GM18511 (cell line): ENCODE data around the gene WDR1.

Experiments used
- ATAC-seq: cut with Tn5 transposase; IDR thresholded peaks from one replicate; pipeline ENCODE4 v1.9.1; 2021; ENCODE audit warnings: mild to moderate bottlenecking, moderate library complexity; ENCODE audit not compliant: unreplicated experiment

WDR1 gene

GRCh38 chr4:10101671-10102473, 14.7 kb downstream of the WDR1 start:
- ATAC-seq, result no peak

DNA sequence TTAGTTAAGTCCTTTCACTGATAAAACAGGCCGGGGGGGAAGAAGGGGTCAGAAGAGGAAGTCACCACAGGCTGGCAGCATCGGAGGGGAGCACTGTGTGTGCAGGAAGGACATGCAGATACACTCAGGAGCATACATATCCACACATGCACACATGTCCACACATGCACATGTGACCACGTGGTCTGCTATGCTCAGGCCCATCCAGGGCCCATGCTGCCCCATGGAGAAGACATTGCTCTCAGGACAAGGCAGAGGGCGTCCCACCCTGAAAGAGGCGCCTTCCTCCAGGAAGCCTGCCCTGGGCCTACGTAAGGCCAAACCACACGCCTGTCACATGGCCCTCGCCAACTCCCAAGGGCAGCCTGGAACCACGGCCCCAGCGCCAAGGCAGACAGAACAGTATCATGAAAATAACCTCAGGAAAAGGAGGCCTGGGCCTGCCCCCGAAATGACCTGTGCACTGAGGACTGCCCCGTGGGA, 15.8 kb downstream of the WDR1 start:
- ATAC-seq, result no peak

DNA sequence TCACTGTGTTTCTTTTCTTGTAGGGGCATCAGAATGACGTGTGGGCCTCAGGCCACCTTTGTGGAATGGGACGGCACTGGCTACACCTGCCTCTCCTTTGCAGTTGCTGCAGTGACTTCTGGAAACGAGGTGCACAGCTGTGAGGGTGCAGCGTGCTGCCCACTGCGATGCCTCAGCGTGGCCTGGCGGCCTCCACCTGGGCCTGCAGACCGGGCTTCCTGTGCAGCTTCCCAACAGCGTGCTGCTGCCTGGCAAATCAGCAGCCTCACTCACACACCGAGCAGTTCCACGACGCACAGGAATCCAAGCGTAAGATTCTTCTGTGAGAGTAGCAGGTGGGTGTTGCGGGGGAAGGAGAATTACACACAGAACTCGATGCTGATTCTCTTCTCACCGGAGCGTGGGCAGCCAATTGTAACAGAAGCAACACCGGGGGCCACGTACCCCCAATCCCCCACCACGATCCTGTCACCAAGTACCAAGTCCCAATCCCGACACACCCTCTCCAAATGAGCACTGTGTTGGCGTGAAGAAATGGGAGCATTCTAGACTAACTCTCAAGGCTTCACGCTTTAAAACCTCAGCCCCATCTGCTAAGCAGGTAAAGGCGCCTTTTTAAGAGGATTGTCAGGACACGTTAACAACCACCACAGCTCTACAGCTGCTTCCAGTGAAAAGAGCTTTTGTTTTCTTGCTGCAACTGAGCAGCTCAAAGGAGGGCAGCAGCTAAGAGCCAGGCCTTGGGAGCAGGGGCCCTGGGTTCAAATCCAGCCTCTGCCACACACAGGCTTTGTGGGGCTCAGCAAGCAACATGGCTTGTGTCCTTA, 16.9 kb downstream of the WDR1 start:
- ATAC-seq, result no peak

GRCh38 chr4:10098780-10099160, 17.8 kb downstream of the WDR1 start:
- no peak for ATAC-seq

DNA sequence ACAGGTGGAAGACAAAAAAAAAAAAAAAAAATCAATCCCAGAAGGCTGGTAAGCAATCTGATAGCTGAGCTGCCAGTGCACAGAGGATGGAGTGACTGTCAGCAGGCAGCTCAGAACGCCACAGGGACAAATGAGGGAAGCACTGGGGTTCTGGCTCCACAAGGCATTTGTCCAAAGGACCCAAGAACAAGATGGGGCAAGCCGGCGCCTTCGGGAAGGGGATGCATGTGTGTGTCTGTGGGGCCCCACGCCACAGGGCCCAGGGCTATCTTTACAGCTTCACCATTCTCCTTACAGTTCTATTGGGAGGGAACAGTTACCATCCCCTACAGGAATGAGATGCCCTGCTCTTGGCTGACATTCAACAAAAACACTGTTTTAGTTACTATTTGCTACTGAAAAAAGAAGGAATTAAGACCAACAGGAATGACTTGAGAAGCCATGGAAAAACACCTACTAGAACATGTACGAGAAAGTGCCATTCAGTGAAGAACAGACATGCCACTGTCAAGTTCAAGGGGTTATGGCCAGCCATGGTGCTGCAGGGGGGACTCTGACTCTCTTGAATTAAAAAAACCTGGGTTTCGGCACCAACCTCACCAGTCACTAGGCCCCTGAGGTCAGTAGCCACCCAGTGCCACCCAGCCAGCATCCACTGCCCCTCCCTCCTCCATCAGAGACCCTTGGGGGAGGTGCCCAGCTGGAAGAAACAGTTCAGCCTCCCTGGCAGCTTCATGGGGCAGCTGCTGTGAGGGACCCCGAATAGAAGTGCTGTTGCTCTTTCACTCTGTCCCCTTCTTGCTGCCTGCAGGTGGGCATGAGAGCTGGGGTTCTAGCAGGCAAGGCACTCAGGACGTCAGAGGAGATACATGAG, 18.5 kb downstream of the WDR1 start:
- ATAC-seq, result no peak

GRCh38 chr4:10096978-10097335, 19.6 kb downstream of the WDR1 start:
- ATAC-seq, result no peak

DNA sequence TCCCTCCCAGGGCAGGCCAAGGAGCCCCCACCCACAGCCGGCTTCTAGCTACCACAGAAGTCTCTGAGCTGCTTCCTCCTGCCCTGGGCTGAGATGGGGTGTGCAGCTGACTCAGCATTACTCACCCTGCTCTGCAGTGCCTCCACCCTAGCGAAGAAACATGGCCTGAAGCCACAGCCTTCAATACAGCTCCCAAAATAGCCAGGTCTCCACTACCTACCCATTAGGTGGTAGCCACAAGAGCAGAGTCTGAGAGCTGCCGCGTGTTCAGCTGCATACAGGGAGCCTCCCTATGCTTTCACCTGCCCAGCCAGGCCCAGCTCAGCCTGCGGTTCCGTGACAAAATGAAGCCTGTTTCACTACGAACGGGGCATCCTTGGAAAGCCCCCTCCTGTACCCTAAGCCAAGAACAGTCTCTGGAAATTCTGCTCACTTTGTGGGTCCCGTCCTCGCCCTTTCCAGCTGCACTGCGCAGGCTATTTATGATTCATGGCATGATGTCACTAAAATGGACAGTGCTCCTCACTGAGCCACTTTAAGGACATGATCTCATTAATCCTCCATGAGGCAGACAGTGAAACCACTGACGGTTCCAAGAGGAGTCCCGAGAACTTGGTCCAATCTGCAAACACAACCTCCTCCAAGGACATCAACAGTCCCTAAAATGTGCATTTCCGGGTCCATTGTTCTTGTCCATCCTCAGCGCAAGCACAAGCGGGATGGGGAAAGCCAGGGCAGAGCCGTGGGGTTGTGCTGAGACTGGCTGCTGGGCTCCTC, 20.2 kb downstream of the WDR1 start:
- peak; percentile 87 for ATAC-seq

GRCh38 chr4:10095296-10095991, 21.2 kb downstream of the WDR1 start:
- ATAC-seq, result peak; percentile 19

GRCh38 chr4:10094841-10095240, 21.8 kb downstream of the WDR1 start:
- no peak for ATAC-seq

GRCh38 chr4:10093801-10094552, 22.6 kb downstream of the WDR1 start:
- ATAC-seq, result no peak

DNA sequence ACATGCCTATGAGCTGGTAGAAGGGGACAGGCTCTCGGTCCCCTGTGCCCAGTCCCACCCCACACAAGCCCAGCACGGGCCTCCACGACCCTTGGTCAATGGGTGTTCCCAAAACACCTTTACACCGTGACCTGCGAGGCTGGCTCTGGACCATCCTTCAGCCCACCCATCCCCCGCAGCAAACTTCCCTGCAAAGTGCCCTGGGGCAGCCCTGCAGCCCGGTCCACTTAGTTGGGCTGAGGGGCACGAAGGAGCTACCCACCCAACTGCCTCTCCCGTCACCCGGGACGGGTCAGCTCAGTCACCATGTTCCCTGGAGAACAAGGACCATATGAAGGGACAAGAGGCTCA, 23.4 kb downstream of the WDR1 start:
- ATAC-seq, result no peak

- no peak for ATAC-seq
These were observed 23.9 kb downstream of the WDR1 start for GRCh38 chr4:10092481-10093270.

- ATAC-seq, result no peak
These were observed 24.9 kb downstream of the WDR1 start for GRCh38 chr4:10091531-10092181.

DNA sequence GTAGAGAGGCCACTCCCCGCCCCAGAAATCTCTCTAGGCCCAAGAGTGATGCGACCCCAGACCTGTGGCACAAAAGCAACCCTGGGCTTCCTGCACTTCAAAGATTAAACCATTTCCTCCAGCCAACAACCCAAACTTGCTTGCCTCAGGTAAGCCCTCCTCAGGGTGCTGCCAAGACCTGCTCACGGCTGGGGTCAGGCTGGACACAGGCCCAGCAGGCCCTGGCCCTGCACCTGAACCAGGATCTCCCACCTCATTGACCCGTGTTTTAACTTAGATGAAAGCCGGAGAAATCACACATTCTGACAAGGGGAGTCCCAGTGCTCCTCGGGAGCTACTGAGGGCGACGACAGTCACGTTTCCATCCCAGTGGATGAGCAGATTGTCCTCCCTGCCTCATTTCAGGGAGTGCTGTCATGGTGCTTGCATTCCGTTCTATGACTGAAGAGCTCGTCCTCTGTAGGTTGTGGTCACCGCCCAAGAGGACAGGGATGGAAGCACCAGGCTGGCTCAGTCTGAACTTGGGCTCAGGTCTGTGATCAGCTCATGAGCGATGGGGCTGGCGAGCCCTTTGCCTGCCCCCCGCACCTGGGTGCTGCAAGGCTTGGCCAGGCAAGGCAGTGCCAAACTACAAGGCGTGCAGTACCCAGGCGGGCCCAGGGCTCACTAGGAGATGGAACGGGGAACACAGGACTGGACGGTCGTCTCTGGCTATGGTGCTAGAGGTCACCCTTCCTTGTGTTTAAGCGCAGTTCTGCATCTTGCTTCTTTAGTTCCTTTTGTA, 25.9 kb downstream of the WDR1 start:
- ATAC-seq, result no peak

DNA sequence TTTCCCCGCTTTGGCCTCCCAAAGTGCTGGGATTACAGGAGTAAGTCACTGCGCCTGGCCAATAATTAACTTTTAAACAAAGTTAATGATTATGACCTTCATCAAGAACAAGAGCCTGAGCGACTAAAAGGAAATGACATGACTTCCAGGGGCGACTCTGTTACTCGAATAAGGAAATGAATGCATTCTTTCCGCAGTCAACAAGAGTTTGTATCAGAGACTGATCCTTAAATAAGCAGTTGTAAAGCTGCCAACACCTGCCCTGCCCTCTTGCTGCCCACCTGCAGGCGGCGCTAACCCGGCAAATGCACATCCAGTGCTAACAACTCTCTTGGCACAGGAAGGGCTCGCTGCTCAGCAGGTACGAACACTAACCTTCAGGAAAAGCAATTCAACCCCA, 27.3 kb downstream of the WDR1 start:
- ATAC-seq, result no peak

- no peak for ATAC-seq
These were observed 28.2 kb downstream of the WDR1 start for GRCh38 chr4:10088135-10089010.
